ENCODE measurements around the gene CDK10.
"Not testable (repeated sequence)": the region's sequence is repeated elsewhere in the genome, so short reads cannot be mapped to it uniquely, and the experiment has no call there.

The CDK10 gene

DNA sequence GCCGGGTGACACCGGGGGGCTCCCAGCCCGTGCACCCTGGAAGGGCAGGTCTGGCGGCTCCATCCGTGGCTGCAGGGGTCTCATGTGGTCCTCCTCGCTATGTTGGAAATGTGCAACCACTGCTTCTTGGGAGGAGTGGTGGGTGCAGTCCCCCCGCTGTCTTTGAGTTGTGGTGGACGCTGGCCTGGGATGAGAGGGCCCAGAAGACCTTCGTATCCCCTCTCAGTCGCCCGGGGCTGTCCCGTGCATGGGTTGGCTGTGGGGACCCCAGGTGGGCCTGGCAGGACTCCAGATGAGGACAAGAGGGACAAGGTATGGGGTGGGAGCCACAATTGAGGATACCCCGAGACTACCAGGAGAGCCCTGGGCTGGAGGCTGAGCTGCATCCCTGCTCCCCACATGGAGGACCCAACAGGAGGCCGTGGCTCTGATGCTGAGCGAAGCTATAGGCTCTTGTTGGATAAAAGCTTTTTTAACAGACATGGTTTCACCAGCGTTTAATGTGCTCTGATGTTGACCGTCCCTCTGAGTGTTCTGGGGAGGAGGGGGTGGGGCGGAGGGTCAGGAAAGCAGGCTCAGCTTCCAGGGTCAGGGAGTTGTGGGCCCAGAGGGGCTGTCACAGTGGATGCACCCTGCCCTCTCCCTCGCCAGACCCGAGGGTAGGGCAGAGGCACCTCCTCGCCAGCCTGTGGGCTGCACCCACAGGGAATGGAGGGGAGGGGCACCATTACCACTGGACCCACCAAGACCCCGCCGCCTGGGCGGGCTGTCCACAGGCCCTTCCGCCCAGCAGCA is 9.6 kb downstream of the CDK10 start:
- no peak for DNase-seq (ENCODE audit: low spot score)

DNA sequence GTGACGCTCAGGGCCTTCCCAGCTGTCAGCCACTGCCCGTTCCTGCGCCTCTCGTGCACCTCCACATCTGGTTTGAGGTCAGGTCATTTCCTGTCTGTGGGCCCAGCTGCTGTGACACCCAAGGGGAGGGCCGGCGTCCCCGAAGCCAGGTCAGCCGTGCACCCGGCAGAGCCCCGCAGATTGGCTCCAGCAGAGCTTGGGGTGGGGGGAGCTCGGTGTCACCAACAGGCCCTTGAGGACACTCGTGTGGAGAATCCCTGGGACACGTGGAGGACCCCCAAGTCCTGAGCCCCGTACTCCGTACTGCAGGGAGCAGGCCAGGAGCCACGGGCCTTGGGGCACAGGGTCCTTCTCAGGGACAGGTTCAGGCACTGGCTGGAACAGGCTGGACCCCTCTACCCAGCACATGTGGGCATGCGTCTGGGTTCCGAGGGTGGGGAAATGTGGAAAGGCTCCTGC is 10.2 kb downstream of the CDK10 start:
- no peak for DNase-seq (ENCODE audit: low spot score)

- no peak for DNase-seq (ENCODE audit: low spot score)
These were observed 10.7 kb downstream of the CDK10 start for GRCh38 chr16:89697161-89697615.

GRCh38 chr16:89697616-89698331 is 11.3 kb downstream of the CDK10 start:
- DNase-seq (ENCODE audit: low spot score): no peak

- not testable (repeated sequence) for DNase-seq (ENCODE audit: low spot score)
These were observed 12.2 kb downstream of the CDK10 start for GRCh38 chr16:89698717-89699116.

GRCh38 chr16:89699629-89700099 is 13.2 kb downstream of the CDK10 start:
- not testable (repeated sequence) for DNase-seq (ENCODE audit: low spot score)

- DNase-seq (ENCODE audit: low spot score): peak; percentile 99
These were observed 13.7 kb downstream of the CDK10 start for GRCh38 chr16:89700100-89700648.

GRCh38 chr16:89700649-89701424 is 14.3 kb downstream of the CDK10 start:
- peak; percentile 26 for DNase-seq (ENCODE audit: low spot score)

- peak; percentile 92 for DNase-seq (ENCODE audit: low spot score)
These were observed 15.2 kb downstream of the CDK10 start, which contains the start of gene SPATA2L for GRCh38 chr16:89701425-89702406. TSS of gene SPATA2L (minus strand) at chr16:89701705. CDS start at chr16:89701232, 473 bp downstream.

DNA sequence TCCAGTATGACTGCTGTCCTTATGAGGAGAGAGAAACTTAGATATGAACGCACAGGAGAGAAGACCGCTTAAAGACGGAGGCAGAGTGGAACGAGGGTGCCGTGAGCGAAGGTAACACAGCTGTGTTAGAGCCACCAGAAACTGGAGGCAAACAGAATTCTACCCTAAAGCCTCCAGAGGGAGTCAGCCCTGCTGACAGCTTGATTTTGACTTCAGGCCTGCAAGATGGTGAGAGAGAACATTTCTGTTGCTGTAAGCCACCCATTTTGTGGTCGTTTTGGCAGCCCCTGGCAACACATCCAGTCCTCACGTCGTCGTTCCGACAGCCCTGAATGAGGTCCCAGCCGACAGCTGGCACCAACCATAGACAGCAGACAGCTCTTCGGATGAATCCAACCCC is 17.8 kb downstream of the CDK10 start:
- no peak for DNase-seq (ENCODE audit: low spot score)

- DNase-seq (ENCODE audit: low spot score): no peak
These were observed 18.5 kb downstream of the CDK10 start for GRCh38 chr16:89705006-89705405.

- DNase-seq (ENCODE audit: low spot score): no peak
These were observed 20.2 kb downstream of the CDK10 start for GRCh38 chr16:89706518-89707260.

DNA sequence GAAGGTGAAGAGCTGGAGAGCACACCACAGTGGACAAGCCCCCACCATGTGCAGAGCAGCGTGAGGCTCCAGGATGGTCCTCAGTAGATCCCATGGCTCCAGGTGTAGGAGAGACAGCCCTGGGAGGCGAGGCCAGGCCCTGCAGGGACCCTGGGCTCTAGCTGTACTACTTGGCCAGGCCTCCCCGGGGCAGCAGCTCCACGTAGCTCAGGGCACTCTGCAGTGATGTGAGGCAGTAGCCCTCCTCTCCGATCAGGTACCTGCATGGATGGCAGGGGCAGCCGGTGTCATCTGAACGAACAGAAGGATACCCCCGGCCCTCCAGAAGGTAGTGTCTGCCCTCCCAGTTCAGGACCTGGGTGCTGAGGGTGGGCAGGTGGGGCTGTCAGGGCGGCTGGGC is 21.2 kb downstream of the CDK10 start:
- DNase-seq (ENCODE audit: low spot score): no peak

- DNase-seq (ENCODE audit: low spot score): no peak
These were observed 22.0 kb downstream of the CDK10 start for GRCh38 chr16:89708481-89708931.

- DNase-seq (ENCODE audit: low spot score): no peak
These were observed 22.7 kb downstream of the CDK10 start for GRCh38 chr16:89709166-89709565.

DNA sequence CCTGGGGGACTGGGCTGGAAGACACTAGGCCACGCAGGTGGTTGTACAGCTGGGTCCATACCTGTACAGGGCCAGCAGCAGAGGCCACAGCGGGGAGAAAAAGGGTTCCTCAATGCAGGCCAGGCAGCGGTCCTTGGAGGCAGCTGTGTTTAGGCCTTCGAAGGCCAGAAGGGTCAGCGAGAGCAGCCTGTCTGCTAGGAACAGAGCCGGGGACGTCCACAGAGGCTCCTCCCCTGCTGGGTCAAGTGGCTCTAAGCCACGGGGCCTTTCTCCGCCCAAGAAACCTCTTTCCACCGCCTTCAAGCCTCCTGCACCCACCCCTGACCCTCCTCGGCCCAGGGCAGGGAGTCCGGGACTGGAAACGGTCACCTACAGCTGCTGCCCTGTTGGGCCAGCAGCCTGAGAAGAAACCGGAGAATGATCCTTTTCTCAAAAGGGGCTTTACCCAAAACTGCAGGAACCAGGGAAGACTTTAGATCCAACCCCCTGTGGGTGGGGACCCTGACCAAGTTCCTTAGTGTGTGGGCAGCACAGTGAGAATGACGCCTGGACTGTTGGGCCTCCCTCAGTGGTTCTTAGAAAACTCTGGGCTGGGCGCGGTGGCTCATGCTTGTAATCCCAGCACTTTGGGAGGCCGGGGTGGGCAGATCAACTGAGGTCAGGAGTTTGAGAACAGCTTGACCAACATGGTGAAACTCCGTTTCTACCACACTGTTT is 23.4 kb downstream of the CDK10 start:
- no peak for DNase-seq (ENCODE audit: low spot score)

DNA sequence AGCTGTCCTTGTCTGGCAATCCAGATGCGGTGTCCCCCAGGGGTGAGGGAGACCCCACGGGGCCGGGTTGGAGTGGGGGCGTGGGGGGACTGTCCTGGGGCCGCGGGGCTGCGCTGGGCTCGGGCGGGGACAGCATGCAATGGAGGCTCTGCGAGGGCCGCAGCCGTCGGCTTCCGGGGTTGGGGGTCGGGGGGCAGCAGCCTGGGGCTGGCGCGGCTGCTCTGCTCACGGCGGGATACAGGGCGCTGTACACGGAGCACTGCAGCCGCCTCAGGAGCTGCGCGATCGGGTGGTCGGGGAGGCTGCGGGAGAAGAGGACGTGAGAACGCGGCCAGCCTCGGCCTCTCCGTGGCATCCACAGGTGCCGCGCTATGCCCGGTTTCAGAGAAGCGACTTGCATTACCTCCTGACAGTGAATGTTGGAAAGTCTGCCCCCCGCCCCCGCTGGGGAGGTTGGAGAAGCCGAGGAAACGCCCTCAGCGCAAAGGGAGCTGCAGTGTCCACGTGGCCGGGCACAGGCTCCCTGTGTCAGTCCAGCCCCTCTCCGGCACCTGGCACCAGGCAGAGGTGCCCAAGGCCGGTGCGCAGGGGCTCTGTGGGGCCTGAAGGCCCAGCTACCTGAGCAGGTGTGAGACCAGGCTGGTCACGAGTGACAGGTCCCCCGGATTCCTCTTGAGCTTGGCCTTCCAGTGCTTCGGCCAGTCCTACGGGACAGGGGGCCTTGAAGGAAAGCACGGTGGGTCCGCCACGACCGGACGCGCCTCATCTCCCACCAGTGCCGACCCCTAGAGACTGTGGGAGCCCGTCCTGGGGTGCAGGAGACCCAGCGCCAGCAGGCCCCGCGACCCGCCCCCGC is 24.4 kb downstream of the CDK10 start:
- DNase-seq (ENCODE audit: low spot score): no peak

GRCh38 chr16:89711601-89712273 is 25.2 kb downstream of the CDK10 start:
- DNase-seq (ENCODE audit: low spot score): peak; percentile 69
